Measurements from ENCODE around the gene GUCY1A2. TPM values are rescaled to one million over a fixed set of nuclear protein-coding genes. Genes with fewer than 3 reads are reported as not detected.

GUCY1A2 gene
- total RNA-seq, 1 experiment from 2014 or later, result not detected

- peaks cover 16% of the 10 kb centered on the region for H3K4me1 ChIP-seq (ENCODE audit: insufficient read depth, low read length)
- H3F3A ChIP-seq (ENCODE audit: low read length, unreplicated experiment), result no peaks in the 10 kb centered on the region
- H3K9me2 ChIP-seq (replicated peaks; ENCODE audit: low read length), result no peaks in the 10 kb centered on the region
- no peaks in the 10 kb centered on the region for H3K79me2 ChIP-seq (ENCODE audit: low read length)
- no peak overlapping the region for H3K27ac ChIP-seq (ENCODE audit: low read length)
- intact Hi-C loops (cut with micrococcal nuclease), result no loop called here
- H2AFZ ChIP-seq (ENCODE audit: low read length), result no peak overlapping the region
- no peak for ATAC-seq
- H3K4me3 ChIP-seq (ENCODE audit: low read length), result no peak overlapping the region
- BruUV-seq (replicated peaks), result no TSS peak
- H3K4me2 ChIP-seq (ENCODE audit: low read length), result no peak overlapping the region
- POLR2A ChIA-PET (ENCODE audit: unreplicated experiment), result no interaction called here
- no peaks in the 10 kb centered on the region for H4K20me1 ChIP-seq (ENCODE audit: low read length)
- H3K36me3 ChIP-seq (ENCODE audit: low read depth, low read length), result no peaks in the 10 kb centered on the region
- no peak for TF ChIP-seq EZH2phosphoT487 (IDR thresholded peaks at IDR 0.05; ENCODE audit: borderline replicate concordance, low read length)
- no peak for TF ChIP-seq EZH2 (IDR thresholded peaks at IDR 0.05; ENCODE audit: low read length, unreplicated experiment)
- no peak for TF ChIP-seq CTCF (conservative IDR thresholded peaks at IDR 0.05; ENCODE audit: low read depth, low read length)
- CTCF ChIA-PET, result no interaction called here
- H3K27me3 ChIP-seq (ENCODE audit: low read length), result peaks cover 12% of the 10 kb centered on the region; the same call in 1 of the 2 replicates
- no peak for DNase-seq
- H3K9me3 ChIP-seq (ENCODE audit: low read length), result no peaks in the 10 kb centered on the region
- H3K9ac ChIP-seq (ENCODE audit: low read length), result no peak overlapping the region
These were observed 59.6 kb downstream of the GUCY1A2 start for GRCh38 chr11:106958517-106959248.

- no peak for ATAC-seq
- DNase-seq, result no peak
- H3K79me2 ChIP-seq (ENCODE audit: low read length), result no peaks in the 10 kb centered on the region
- H3K4me3 ChIP-seq (ENCODE audit: low read length), result no peak overlapping the region
- no peak overlapping the region for H2AFZ ChIP-seq (ENCODE audit: low read length)
- H3K36me3 ChIP-seq (ENCODE audit: low read depth, low read length), result no peaks in the 10 kb centered on the region
- no peaks in the 10 kb centered on the region for H3K9me3 ChIP-seq (ENCODE audit: low read length)
- H3K4me2 ChIP-seq (ENCODE audit: low read length), result no peak overlapping the region
- BruUV-seq (replicated peaks), result no TSS peak
- peaks cover 12% of the 10 kb centered on the region; the same call in 1 of the 2 replicates for H3K27me3 ChIP-seq (ENCODE audit: low read length)
- H3K27ac ChIP-seq (ENCODE audit: low read length), result no peak overlapping the region
- POLR2A ChIA-PET (ENCODE audit: unreplicated experiment), result no interaction called here
- TF ChIP-seq EZH2 (IDR thresholded peaks at IDR 0.05; ENCODE audit: low read length, unreplicated experiment) (no peak), EZH2phosphoT487 (IDR thresholded peaks at IDR 0.05; ENCODE audit: borderline replicate concordance, low read length) (no peak), CTCF (conservative IDR thresholded peaks at IDR 0.05; ENCODE audit: low read depth, low read length) (no peak)
- peaks cover 16% of the 10 kb centered on the region for H3K4me1 ChIP-seq (ENCODE audit: insufficient read depth, low read length)
- H3F3A ChIP-seq (ENCODE audit: low read length, unreplicated experiment), result no peaks in the 10 kb centered on the region
- H4K20me1 ChIP-seq (ENCODE audit: low read length), result no peaks in the 10 kb centered on the region
- CTCF ChIA-PET, result no interaction called here
- no peaks in the 10 kb centered on the region for H3K9me2 ChIP-seq (replicated peaks; ENCODE audit: low read length)
- H3K9ac ChIP-seq (ENCODE audit: low read length), result no peak overlapping the region
- intact Hi-C loops (cut with micrococcal nuclease), result no loop called here
These were observed 61.2 kb downstream of the GUCY1A2 start for GRCh38 chr11:106957030-106957482.

DNA sequence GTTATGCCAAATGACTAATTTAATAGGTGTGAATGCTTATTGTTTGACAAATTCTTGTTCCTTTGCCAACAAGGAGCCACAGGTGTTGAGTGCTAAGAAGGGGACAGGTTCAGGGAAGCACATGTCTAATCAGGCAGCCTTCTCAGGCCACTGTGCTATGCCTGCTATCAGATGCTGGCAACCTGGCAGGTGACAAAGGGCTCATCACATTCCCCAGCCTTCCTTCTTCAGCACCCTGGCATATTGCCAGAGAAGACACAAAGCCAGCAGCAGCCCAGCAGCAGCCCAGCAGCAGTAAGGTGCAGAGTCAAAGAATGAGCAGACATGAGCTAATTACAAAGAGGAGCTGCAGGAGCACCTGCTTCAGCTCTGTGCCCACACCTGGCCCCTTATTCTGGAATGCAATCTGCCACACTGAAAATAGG lies 68.2 kb downstream of the GUCY1A2 start:
- Histone ChIP-seq H3K4me1 (ENCODE audit: insufficient read depth, low read length) (no peaks in the 10 kb centered on the region), H3K9me2 (replicated peaks; ENCODE audit: low read length) (no peaks in the 10 kb centered on the region), H3K36me3 (ENCODE audit: low read depth, low read length) (no peaks in the 10 kb centered on the region), H3K27me3 (ENCODE audit: low read length) (0 out of 2 replicates have a peak, but pooled peaks cover 6% of the 10 kb centered on the region), H3K4me2 (ENCODE audit: low read length) (no peak overlapping the region), H3K9ac (ENCODE audit: low read length) (no peak overlapping the region), H3K4me3 (ENCODE audit: low read length) (no peak overlapping the region), H3K9me3 (ENCODE audit: low read length) (no peaks in the 10 kb centered on the region), H3F3A (ENCODE audit: low read length, unreplicated experiment) (no peaks in the 10 kb centered on the region), H3K79me2 (ENCODE audit: low read length) (no peaks in the 10 kb centered on the region), H3K27ac (ENCODE audit: low read length) (no peak overlapping the region), H4K20me1 (ENCODE audit: low read length) (no peaks in the 10 kb centered on the region), H2AFZ (ENCODE audit: low read length) (no peak overlapping the region)
- intact Hi-C loops (cut with micrococcal nuclease), result no loop called here
- ATAC-seq, result no peak
- ChIA-PET POLR2A (ENCODE audit: unreplicated experiment) (no interaction called here), CTCF (no interaction called here)
- TF ChIP-seq EZH2 (IDR thresholded peaks at IDR 0.05; ENCODE audit: low read length, unreplicated experiment) (no peak), CTCF (conservative IDR thresholded peaks at IDR 0.05; ENCODE audit: low read depth, low read length) (no peak), EZH2phosphoT487 (IDR thresholded peaks at IDR 0.05; ENCODE audit: borderline replicate concordance, low read length) (no peak)
- no peak for DNase-seq
- no TSS peak for BruUV-seq (replicated peaks)
